HEK293 (cell line): ENCODE data around the gene ASB8.

Experiments used
- CTCF ChIA-PET: fragments of 350-600 bp; formaldehyde crosslinking; extraction: SDS; loops from one replicate; lab custom pipeline; 2021; ENCODE audit warnings: antibody characterized with exemption; lab: Yijun Ruan, JAX
- POLR2A ChIA-PET: fragments of 300-600 bp; formaldehyde crosslinking; extraction: SDS; loops from one replicate; lab custom pipeline; 2020; ENCODE audit warnings: antibody characterized with exemption, inconsistent platforms; lab: Yijun Ruan, JAX
- H3K27ac ChIP-seq: fragments of 200-500 bp; sonication (Bioruptor generic); 2 replicates; pipeline ENCODE4 v1.5.1; 2014; ENCODE audit warnings: low read depth, low read length, control low read depth, inconsistent platforms; ENCODE audit errors: extremely low read depth
- H3K36me3 ChIP-seq, 2 experiments: fragments of 200-500 bp in 1 of 2; sonication (Bioruptor generic) in 1 of 2; 1 replicate in 1 of 2; 2 replicates in 1 of 2; pipeline ENCODE4 v1.5.1; 2014 to 2017; ENCODE audit warnings: inconsistent platforms in 2 of 2, low read length in 2 of 2; ENCODE audit not compliant: control insufficient read depth in 2 of 2, insufficient read depth in 1 of 2
- H3K4me1 ChIP-seq: fragments of 200-500 bp; sonication (Bioruptor generic); 2 replicates; pipeline ENCODE4 v1.5.1; 2014; ENCODE audit warnings: mild to moderate bottlenecking, low read length, inconsistent platforms; ENCODE audit not compliant: control insufficient read depth, insufficient read depth
- H3K4me3 ChIP-seq: 2 replicates; pipeline ENCODE4 v1.5.1; 2011; ENCODE audit warnings: low read depth, mild to moderate bottlenecking, control low read depth, low read length, moderate library complexity
- H3K9me3 ChIP-seq: fragments of 200-500 bp; sonication (Bioruptor generic); 2 replicates; pipeline ENCODE4 v1.5.1; 2014; ENCODE audit warnings: low read depth, low read length, inconsistent platforms; ENCODE audit not compliant: control insufficient read depth, insufficient read depth
- GFI1B ChIP-seq: fragments of 450-650 bp; formaldehyde crosslinking; IDR thresholded peaks from 2 replicates; pipeline ENCODE4 v1.5.1; 2016; ENCODE audit warnings: missing biosample characterization, missing genetic modification characterization
- HOXD13 ChIP-seq: sonication (generic); formaldehyde crosslinking; IDR thresholded peaks from 2 replicates; pipeline ENCODE4 v1.8.0; 2022; ENCODE audit warnings: missing genetic modification reagents, borderline replicate concordance
- KLF7 ChIP-seq: fragments of 450-650 bp; formaldehyde crosslinking; IDR thresholded peaks from 2 replicates; pipeline ENCODE4 v1.5.1; 2016; ENCODE audit warnings: missing biosample characterization, missing genetic modification characterization, borderline replicate concordance
- KLF8 ChIP-seq: fragments of 450-650 bp; formaldehyde crosslinking; IDR thresholded peaks from 2 replicates; pipeline ENCODE4 v1.5.1; 2016; ENCODE audit warnings: missing biosample characterization, missing genetic modification characterization
- MEIS1 ChIP-seq: sonication (generic); formaldehyde crosslinking; IDR thresholded peaks from 2 replicates; pipeline ENCODE4 v1.8.1; 2022; ENCODE audit warnings: missing genetic modification reagents, mild to moderate bottlenecking, borderline replicate concordance
- PRDM1 ChIP-seq: fragments of 450-650 bp; formaldehyde crosslinking; IDR thresholded peaks from 2 replicates; pipeline ENCODE4; 2016; ENCODE audit warnings: missing biosample characterization, missing genetic modification characterization
- REPIN1 ChIP-seq: fragments of 450-650 bp; formaldehyde crosslinking; IDR thresholded peaks from 2 replicates; pipeline ENCODE4 v1.5.1; 2017; ENCODE audit warnings: missing biosample characterization, missing genetic modification characterization, low read depth
- SALL2 ChIP-seq: fragments of 450-650 bp; formaldehyde crosslinking; IDR thresholded peaks from 2 replicates; pipeline ENCODE4 v1.5.0; 2017; ENCODE audit warnings: missing biosample characterization, mild to moderate bottlenecking, missing genetic modification characterization, borderline replicate concordance
- TCF7L2 ChIP-seq: IDR thresholded peaks from 2 replicates; pipeline ENCODE4 v1.6.1; 2011; ENCODE audit warnings: low read depth, mild to moderate bottlenecking, inconsistent platforms, low read length, moderate library complexity, borderline replicate concordance
- ZBTB1 ChIP-seq: fragments of 450-650 bp; formaldehyde crosslinking; IDR thresholded peaks from 2 replicates; pipeline ENCODE4 v1.5.1; 2016; ENCODE audit warnings: missing biosample characterization, missing genetic modification characterization
- ZFHX2 ChIP-seq: fragments of 450-650 bp; formaldehyde crosslinking; conservative IDR thresholded peaks from 2 replicates; pipeline ENCODE4 v1.5.1; 2016; ENCODE audit warnings: missing biosample characterization, missing genetic modification characterization
- ZFP3 ChIP-seq: fragments of 450-650 bp; formaldehyde crosslinking; IDR thresholded peaks from 2 replicates; pipeline ENCODE4 v1.5.1; 2016; ENCODE audit warnings: low read depth, missing biosample characterization, missing genetic modification characterization
- ZIC2 ChIP-seq: fragments of 450-650 bp; formaldehyde crosslinking; IDR thresholded peaks from 2 replicates; pipeline ENCODE4 v1.5.1; 2016; ENCODE audit warnings: missing biosample characterization, missing genetic modification characterization
- ZNF140 ChIP-seq: fragments of 450-650 bp; formaldehyde crosslinking; IDR thresholded peaks from 2 replicates; pipeline ENCODE4 v1.5.1; 2016; ENCODE audit warnings: missing biosample characterization, missing genetic modification characterization
- ZNF239 ChIP-seq: fragments of 450-650 bp; formaldehyde crosslinking; IDR thresholded peaks from 2 replicates; pipeline ENCODE4 v1.5.1; 2016; ENCODE audit warnings: missing biosample characterization, missing genetic modification characterization
- ZNF366 ChIP-seq: fragments of 450-650 bp; formaldehyde crosslinking; conservative IDR thresholded peaks from 2 replicates; pipeline ENCODE4 v1.5.1; 2016; ENCODE audit warnings: missing biosample characterization, missing genetic modification characterization
- ZNF37A ChIP-seq: fragments of 450-650 bp; IDR thresholded peaks from 2 replicates; pipeline ENCODE4 v1.5.1; 2018; ENCODE audit warnings: missing biosample characterization, missing genetic modification characterization
- ZNF580 ChIP-seq: fragments of 450-650 bp; formaldehyde crosslinking; IDR thresholded peaks from 2 replicates; pipeline ENCODE4 v1.5.1; 2016; ENCODE audit warnings: missing biosample characterization, missing genetic modification characterization
- ZNF654 ChIP-seq: fragments of 450-650 bp; formaldehyde crosslinking; IDR thresholded peaks from 2 replicates; pipeline ENCODE4 v1.5.1; 2016; ENCODE audit warnings: low read depth, missing biosample characterization, missing genetic modification characterization
- ZNF692 ChIP-seq: fragments of 450-650 bp; formaldehyde crosslinking; IDR thresholded peaks from 2 replicates; pipeline ENCODE4 v1.5.1; 2016; ENCODE audit warnings: missing biosample characterization, missing genetic modification characterization
- TF ChIP-seq, protein P1 (sequence below): fragments of 450-650 bp; formaldehyde crosslinking; IDR thresholded peaks from 2 replicates; pipeline ENCODE4 v1.5.1; 2017; ENCODE audit warnings: missing biosample characterization, missing genetic modification characterization
- TF ChIP-seq, protein P2 (sequence below): fragments of 450-650 bp; formaldehyde crosslinking; IDR thresholded peaks from 2 replicates; pipeline ENCODE4 v1.5.1; 2016; ENCODE audit warnings: missing biosample characterization, missing genetic modification characterization, borderline replicate concordance
- TF ChIP-seq, protein P3 (sequence below): fragments of 450-650 bp; formaldehyde crosslinking; optimal IDR thresholded peaks from 2 replicates; pipeline ENCODE3; 2016; ENCODE audit warnings: missing biosample characterization, mild to moderate bottlenecking, missing genetic modification characterization

Gene ASB8

GRCh38 chr12:48180424-48180823 is 23.1 kb upstream of the ASB8 start:
- H3K9me3 ChIP-seq, result no peaks in the 10 kb centered on the region
- ChIA-PET POLR2A (no interaction called here), CTCF (interaction anchor here (0.6 to 2.6 kb wide), 4 partner anchors 9 to 27 kb away, joined by 3 to 13 read pairs (median 6); no protein-coding TSS in a partner anchor)
- H3K27ac ChIP-seq, result no peak overlapping the region
- no peaks in the 10 kb centered on the region for H3K36me3 ChIP-seq
- H3K4me1 ChIP-seq, result 0 out of 2 replicates have a peak, but pooled peaks cover 2% of the 10 kb centered on the region
- H3K4me3 ChIP-seq, result no peak overlapping the region
- TF ChIP-seq ZFP3 (no peak), ZNF692 (tag by site-specific recombination) (no peak), ZNF37A (tag by site-specific recombination) (no peak), REPIN1 (tag by site-specific recombination) (no peak), ZNF654 (no peak), GFI1B (tag by site-specific recombination) (no peak), PRDM1 (peak; percentile 89), ZNF580 (tag by site-specific recombination) (no peak), ZFHX2 (tag by site-specific recombination) (no peak), HOXD13 (no peak), ZNF366 (tag by site-specific recombination) (peak; percentile 90), KLF7 (tag by site-specific recombination) (no peak)
- TF ChIP-seq, protein P1, sequence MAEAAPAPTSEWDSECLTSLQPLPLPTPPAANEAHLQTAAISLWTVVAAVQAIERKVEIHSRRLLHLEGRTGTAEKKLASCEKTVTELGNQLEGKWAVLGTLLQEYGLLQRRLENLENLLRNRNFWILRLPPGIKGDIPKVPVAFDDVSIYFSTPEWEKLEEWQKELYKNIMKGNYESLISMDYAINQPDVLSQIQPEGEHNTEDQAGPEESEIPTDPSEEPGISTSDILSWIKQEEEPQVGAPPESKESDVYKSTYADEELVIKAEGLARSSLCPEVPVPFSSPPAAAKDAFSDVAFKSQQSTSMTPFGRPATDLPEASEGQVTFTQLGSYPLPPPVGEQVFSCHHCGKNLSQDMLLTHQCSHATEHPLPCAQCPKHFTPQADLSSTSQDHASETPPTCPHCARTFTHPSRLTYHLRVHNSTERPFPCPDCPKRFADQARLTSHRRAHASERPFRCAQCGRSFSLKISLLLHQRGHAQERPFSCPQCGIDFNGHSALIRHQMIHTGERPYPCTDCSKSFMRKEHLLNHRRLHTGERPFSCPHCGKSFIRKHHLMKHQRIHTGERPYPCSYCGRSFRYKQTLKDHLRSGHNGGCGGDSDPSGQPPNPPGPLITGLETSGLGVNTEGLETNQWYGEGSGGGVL (tag by site-specific recombination), result no peak
- TF ChIP-seq, protein P2, sequence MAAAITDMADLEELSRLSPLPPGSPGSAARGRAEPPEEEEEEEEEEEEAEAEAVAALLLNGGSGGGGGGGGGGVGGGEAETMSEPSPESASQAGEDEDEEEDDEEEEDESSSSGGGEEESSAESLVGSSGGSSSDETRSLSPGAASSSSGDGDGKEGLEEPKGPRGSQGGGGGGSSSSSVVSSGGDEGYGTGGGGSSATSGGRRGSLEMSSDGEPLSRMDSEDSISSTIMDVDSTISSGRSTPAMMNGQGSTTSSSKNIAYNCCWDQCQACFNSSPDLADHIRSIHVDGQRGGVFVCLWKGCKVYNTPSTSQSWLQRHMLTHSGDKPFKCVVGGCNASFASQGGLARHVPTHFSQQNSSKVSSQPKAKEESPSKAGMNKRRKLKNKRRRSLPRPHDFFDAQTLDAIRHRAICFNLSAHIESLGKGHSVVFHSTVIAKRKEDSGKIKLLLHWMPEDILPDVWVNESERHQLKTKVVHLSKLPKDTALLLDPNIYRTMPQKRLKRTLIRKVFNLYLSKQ (tag by site-specific recombination), result no peak

- no peak overlapping the region for H3K4me3 ChIP-seq
- CTCF ChIA-PET, result interaction anchor here (0.6 to 2.6 kb wide), 6 partner anchors 10 to 309 kb away, joined by 3 to 13 read pairs (median 4); no protein-coding TSS in a partner anchor
- H3K27ac ChIP-seq, result no peak overlapping the region
- H3K9me3 ChIP-seq, result no peaks in the 10 kb centered on the region
- H3K36me3 ChIP-seq, result no peaks in the 10 kb centered on the region
- no peak for TF ChIP-seq MEIS1
- no peak for TF ChIP-seq TCF7L2
- TF ChIP-seq KLF8 (tag by site-specific recombination), result no peak
- TF ChIP-seq ZNF239, result no peak
- TF ChIP-seq ZBTB1 (tag by site-specific recombination), result no peak
- no peak for TF ChIP-seq ZNF140 (tag by site-specific recombination)
- no peak for TF ChIP-seq HOXD13
- TF ChIP-seq, protein P3, sequence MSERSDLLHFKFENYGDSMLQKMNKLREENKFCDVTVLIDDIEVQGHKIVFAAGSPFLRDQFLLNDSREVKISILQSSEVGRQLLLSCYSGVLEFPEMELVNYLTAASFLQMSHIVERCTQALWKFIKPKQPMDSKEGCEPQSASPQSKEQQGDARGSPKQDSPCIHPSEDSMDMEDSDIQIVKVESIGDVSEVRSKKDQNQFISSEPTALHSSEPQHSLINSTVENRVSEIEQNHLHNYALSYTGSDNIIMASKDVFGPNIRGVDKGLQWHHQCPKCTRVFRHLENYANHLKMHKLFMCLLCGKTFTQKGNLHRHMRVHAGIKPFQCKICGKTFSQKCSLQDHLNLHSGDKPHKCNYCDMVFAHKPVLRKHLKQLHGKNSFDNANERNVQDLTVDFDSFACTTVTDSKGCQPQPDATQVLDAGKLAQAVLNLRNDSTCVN, result no peak
- no peak for TF ChIP-seq ZIC2 (tag by site-specific recombination)
- no peak for TF ChIP-seq SALL2 (tag by site-specific recombination)
- H3K4me1 ChIP-seq, result 0 out of 2 replicates have a peak, but pooled peaks cover 2% of the 10 kb centered on the region
- POLR2A ChIA-PET, result no interaction called here
Measured at GRCh38 chr12:48179466-48179865, 22.2 kb upstream of the ASB8 start.
